ENCODE measurements around the gene TUBAL3. TPM values are rescaled to one million over a fixed set of nuclear protein-coding genes. Genes with fewer than 3 reads are reported as not detected.

Gene TUBAL3
- total RNA-seq, 1 experiment from 2014 or later: 0.98 TPM

DNA sequence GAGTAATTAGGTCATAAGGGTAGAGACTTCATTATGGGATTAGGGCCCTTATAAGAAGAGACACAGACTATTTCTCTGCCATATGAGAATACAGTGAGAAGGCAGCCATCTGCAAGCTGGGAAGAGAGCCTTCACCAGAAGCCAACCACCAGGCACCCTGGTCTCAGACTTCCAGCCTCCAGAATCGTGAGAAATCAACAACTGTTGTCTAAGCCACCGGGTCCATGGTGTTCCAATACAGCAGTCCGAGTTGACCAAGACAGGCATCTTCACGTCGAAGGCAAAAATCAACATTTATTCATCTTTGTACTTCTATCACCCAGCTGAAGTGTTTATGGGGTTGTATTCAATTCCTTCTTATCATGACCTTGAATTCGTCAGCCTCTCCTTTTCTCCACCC lies 5.3 kb downstream of the TUBAL3 start:
- ChIA-PET RAD21 (ENCODE audit: low non-redundant PET in 1 of 2, low total read pairs in 2 of 2, uncharacterized antibody in 2 of 2, unreplicated experiment in 2 of 2) (no interaction called here), CTCF (no interaction called here), POLR2A (no interaction called here)
- intact Hi-C loops (cut with micrococcal nuclease): no loop called here
- no peaks in the 10 kb centered on the region for H4K20me1 ChIP-seq (ENCODE audit: insufficient read depth)
- H3K4me2 ChIP-seq (ENCODE audit: low read length): no peak overlapping the region
- H3K9me2 ChIP-seq (ENCODE audit: insufficient read depth): no peaks in the 10 kb centered on the region
- TF ChIP-seq SRF (IDR thresholded peaks at IDR 0.05; ENCODE audit: low read depth) (no peak), ZNF274 (IDR thresholded peaks at IDR 0.05; ENCODE audit: low read depth, low read length) (no peak), ZFX (IDR thresholded peaks at IDR 0.05) (no peak), ZBTB33 (IDR thresholded peaks at IDR 0.05; ENCODE audit: extremely low read depth, insufficient replicate concordance, low read length) (no peak), SIN3A (IDR thresholded peaks at IDR 0.05; ENCODE audit: low read depth) (no peak), FOSL1 (IDR thresholded peaks at IDR 0.05; ENCODE audit: low read depth) (no peak), YY1 (IDR thresholded peaks at IDR 0.05; ENCODE audit: extremely low read depth, insufficient replicate concordance, low read depth, low read length) (no peak), JUND (IDR thresholded peaks at IDR 0.05) (no peak), TCF7L2 (IDR thresholded peaks at IDR 0.05; ENCODE audit: borderline replicate concordance, extremely low read depth, insufficient read depth, insufficient read length) (no peak), CEBPB (IDR thresholded peaks at IDR 0.05; ENCODE audit: low read depth) (no peak), EZH2 (IDR thresholded peaks at IDR 0.05) (no peak), RAD21 (IDR thresholded peaks at IDR 0.05; ENCODE audit: low read depth) (no peak), EGR1 (IDR thresholded peaks at IDR 0.05; ENCODE audit: low read depth) (no peak), SP1 (IDR thresholded peaks at IDR 0.05; ENCODE audit: low read depth) (no peak), ELF1 (IDR thresholded peaks at IDR 0.05; ENCODE audit: borderline replicate concordance, low read depth) (no peak), CBX3 (IDR thresholded peaks at IDR 0.05; ENCODE audit: low read depth) (no peak), POLR2AphosphoS5 (IDR thresholded peaks at IDR 0.05; ENCODE audit: low read depth, low read length) (no peak), EZH2phosphoT487 (IDR thresholded peaks at IDR 0.05; ENCODE audit: borderline replicate concordance) (no peak)
- TF ChIP-seq, protein P1, sequence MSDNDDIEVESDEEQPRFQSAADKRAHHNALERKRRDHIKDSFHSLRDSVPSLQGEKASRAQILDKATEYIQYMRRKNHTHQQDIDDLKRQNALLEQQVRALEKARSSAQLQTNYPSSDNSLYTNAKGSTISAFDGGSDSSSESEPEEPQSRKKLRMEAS (IDR thresholded peaks at IDR 0.05): no peak
- TF ChIP-seq, protein P2, sequence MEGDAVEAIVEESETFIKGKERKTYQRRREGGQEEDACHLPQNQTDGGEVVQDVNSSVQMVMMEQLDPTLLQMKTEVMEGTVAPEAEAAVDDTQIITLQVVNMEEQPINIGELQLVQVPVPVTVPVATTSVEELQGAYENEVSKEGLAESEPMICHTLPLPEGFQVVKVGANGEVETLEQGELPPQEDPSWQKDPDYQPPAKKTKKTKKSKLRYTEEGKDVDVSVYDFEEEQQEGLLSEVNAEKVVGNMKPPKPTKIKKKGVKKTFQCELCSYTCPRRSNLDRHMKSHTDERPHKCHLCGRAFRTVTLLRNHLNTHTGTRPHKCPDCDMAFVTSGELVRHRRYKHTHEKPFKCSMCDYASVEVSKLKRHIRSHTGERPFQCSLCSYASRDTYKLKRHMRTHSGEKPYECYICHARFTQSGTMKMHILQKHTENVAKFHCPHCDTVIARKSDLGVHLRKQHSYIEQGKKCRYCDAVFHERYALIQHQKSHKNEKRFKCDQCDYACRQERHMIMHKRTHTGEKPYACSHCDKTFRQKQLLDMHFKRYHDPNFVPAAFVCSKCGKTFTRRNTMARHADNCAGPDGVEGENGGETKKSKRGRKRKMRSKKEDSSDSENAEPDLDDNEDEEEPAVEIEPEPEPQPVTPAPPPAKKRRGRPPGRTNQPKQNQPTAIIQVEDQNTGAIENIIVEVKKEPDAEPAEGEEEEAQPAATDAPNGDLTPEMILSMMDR (IDR thresholded peaks at IDR 0.05 in 2 of 3, conservative IDR thresholded peaks at IDR 0.05 in 1 of 3; ENCODE audit: borderline replicate concordance in 1 of 3, insufficient read depth in 1 of 3, low read depth in 2 of 3, low read length in 2 of 3): no peak
- no peak overlapping the region for H3K9ac ChIP-seq (ENCODE audit: low read length)
- ATAC-seq (no peak), DNase-seq (ENCODE audit: low read depth, low spot score) (no peak)
- no peak overlapping the region for H3K4me3 ChIP-seq (replicated peaks in 1 of 2; ENCODE audit: low read depth in 1 of 2, low read length in 2 of 2)
- no peak overlapping the region for H2AFZ ChIP-seq (ENCODE audit: low read depth, low read length, poor library complexity, severe bottlenecking)
- no peaks in the 10 kb centered on the region for H3K4me1 ChIP-seq (ENCODE audit: control insufficient read depth in 1 of 2, insufficient read depth in 2 of 2, low read length in 2 of 2)
- H3K9me3 ChIP-seq (ENCODE audit: control insufficient read depth in 1 of 2, insufficient read depth in 1 of 2, low read depth in 1 of 2, low read length in 2 of 2): no peaks in the 10 kb centered on the region
- no peak overlapping the region for H3K27ac ChIP-seq (ENCODE audit: low read depth, low read length)
- no peaks in the 10 kb centered on the region for H3K36me3 ChIP-seq (ENCODE audit: control insufficient read depth in 1 of 2, insufficient read depth in 2 of 2, low read length in 2 of 2)
- no peaks in the 10 kb centered on the region for H3K79me2 ChIP-seq (ENCODE audit: insufficient read depth, low read length)
- H3K27me3 ChIP-seq (ENCODE audit: insufficient read depth, low read length): no peaks in the 10 kb centered on the region
- no TSS peak for BruUV-seq (replicated peaks)

All from HCT116 (cell line).